SIG-M5 treated with dmso at 0.1 percent for 504 hours (cell line): Measurements from ENCODE around the gene TGM2.
"Not testable (repeated sequence)": the region's sequence is repeated elsewhere in the genome, so short reads cannot be mapped to it uniquely, and the experiment has no call there.

Source experiments
- DNase-seq: peaks from one replicate; lab custom pipeline; 2025; ENCODE audit not compliant: unreplicated experiment; lab: John Stamatoyannopoulos, UW

The TGM2 gene

DNA sequence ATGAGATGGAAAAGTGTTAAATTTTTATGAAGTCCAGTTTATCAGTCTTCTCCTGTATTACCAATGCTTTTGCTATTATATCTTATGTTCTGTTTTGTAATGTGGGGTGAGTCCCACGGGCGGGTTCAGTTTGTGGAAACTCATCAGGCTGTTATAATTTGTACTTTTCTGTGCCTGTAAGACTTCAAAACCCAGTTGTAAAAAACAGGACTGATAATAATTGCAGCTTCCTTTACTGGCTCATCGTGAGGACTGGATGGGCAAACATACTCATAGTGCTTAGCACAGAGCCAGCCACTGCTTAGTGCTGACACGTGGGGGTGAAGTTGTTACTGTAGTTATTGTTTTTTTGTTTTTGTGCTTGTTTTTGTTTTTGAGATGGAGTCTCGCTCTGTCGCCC, 45.6 kb downstream of the TGM2 start:
- no peak for DNase-seq

GRCh38 chr20:38117635-38118034, 47.4 kb downstream of the TGM2 start:
- no peak for DNase-seq

DNA sequence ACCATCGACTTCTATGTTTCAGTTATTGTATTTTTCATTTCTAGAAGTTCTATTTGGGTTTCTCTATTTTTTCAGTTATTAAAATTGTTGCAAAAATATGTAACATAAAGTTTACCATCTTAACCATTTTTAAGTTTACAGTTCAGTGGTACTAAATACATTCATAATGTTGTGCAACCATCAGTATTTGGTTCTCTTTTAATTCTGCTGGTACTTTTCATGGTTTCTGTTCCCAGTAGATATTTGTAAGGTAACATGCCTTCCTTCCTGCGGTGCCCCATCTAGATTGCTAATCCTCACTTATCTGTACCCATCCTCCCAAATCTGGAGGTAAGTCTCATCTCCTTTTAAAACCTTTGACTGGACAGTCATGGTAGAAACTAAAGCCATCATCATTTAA, 47.9 kb downstream of the TGM2 start:
- DNase-seq = no peak

DNA sequence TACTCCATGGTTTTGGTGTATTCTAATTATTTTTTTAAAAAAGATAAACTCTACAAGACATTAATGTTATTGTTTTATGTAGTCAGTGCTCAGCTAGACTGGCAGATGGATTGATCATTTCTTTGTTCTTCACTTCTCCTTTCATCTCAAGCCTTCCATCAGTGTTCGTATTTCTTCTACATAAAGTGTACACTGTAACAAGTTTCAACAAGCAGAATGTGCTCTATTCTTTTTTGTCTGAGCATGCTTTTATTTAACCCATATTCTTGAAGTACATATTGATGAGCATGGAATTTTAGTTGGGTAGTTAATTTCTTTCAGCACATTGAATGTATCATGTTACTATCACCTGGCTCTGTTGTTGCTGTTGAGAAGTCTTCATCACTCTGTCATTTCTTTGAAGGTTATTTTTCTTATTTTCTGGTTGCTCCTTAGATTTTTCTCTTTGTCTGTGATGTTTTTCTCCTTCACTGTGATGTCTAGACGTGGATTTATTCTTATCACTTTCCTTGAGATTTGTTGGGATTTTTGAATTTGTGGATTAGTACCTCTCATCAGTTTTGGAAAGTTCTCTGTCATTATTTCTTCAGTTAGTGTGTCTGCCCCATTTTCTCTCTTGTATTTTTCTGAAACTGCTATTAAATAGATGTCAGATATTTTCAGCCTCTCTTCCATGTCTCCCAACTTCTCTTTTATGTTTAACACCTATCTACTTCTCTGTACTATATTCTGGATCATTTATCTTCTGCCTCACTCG, 48.5 kb downstream of the TGM2 start:
- no peak for DNase-seq

DNA sequence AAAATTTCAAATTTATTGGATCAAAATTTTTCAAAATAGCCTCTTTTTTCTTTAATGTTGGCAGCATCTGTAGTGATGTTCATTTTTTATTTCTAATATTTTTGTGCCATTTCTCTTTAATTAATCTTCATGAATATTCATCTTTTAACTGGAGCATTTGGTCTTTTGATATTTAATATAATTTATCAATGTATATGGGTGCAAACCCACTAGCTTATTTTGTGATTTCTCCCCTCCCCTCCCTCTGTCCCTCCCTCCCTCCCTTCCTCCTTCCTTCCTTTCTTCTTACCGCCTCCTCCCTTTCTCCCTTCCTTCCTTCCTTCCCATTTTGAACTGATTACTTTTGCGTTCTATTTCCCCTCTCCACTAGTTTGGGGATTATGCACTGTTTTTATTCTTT, 49.2 kb downstream of the TGM2 start:
- DNase-seq = no peak

DNA sequence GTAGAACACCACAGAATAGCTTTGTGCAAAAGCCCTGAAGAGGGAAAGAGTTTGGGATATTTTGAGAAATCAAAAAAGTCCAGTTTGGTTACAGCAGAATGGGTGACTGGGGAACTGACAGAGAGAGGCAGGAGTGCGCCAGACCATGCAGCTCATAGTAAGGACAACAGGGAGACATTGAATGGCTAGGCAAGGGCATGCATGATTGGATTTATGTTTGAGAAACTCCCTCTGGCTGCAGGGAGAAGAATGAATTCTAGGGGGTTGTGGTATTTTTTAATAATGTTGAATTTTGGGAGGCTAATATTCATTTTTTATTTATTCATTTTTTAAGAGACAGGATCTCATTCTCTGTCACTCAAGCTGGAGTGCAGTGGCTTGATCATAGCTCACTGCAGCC, 49.9 kb downstream of the TGM2 start:
- no peak for DNase-seq

DNA sequence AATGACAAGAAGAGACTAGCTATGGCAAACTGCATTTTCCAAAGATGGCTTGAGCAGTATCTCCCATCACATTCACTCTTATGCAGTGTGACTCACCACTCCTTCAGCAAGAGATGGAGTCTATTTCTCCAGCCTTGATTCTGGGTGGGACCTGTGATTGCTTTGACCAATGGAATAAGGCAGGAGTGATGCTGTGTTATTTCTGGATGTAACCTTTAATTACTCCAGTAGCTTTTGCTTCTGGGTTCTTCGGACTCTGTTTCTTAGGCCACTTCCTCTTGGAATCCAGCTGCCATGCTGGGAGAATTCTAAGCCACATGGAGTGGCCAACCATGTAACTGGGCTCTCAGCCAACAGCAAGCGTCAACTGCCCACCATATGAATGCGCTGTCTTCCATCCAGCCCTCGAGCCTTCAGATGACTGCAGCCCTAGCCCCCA, 50.7 kb downstream of the TGM2 start:
- DNase-seq = no peak

GRCh38 chr20:38113401-38114325, 51.4 kb downstream of the TGM2 start:
- peak; percentile 65 for DNase-seq

GRCh38 chr20:38112930-38113294, 52.2 kb downstream of the TGM2 start:
- no peak for DNase-seq

DNA sequence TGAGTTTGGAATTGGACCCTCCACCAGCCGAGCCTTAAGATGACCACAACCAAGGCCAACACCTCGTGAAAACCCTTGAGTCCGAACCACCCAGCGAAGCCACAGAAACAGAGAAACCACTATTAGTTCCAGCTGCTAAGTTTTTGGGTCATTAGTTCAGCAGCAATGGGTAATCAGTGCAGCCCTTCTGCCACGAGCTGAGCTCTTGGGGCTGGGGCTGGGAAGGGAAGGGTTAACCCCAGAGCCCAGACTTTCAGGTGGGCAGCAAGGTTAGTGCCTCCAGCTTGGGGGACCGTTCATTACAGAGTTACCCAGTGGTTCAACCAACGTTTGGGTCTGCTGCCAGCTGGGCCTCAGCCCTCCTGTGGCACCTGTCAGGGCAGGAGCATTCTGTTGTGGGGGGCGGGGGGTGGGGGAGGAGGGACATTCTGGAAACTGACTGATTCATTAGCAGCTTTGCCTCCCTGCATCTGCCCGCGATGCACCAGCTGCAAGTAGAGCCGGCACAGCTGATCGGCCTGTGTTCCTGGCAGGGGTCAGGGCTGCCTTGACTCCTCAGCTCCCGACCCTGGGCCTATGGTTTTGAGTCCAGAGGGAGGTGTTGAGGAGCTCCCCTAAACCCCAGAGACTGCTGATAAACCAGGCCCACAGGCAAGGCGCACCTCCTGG, 52.7 kb downstream of the TGM2 start:
- no peak for DNase-seq

- no peak for DNase-seq
Observed at GRCh38 chr20:38111366-38112232, 53.5 kb downstream of the TGM2 start.

- no peak for DNase-seq
Observed at GRCh38 chr20:38110525-38111178, 54.4 kb downstream of the TGM2 start.

GRCh38 chr20:38109591-38110524, 55.2 kb downstream of the TGM2 start:
- DNase-seq = peak; percentile 61

GRCh38 chr20:38108986-38109541, 56.0 kb downstream of the TGM2 start:
- no peak for DNase-seq

DNA sequence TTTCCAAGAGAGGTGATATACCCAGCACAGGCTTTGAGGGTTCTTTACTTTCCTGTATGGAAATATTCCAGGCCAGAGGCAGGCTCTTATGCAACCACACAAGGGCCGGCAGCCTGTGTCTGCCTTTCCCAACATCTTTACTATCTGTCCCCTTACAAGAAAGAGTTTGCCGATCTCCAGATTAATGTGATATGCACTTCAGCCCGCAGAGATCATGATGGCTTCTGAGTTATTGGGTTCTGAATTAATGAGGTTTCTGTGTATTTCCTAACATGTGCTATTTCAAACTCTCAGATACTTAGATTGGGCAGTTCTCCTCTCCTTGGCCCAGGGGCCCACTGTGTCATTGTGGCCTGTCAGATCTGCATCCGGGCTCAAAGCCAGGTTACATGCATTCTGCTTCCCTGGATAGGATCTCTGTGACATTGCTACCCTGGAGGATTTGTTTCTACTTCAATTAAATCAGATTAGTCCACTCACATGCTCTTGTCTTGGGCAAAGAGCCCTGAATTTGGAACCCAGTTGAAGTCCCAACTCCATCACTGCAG, 56.6 kb downstream of the TGM2 start:
- no peak for DNase-seq

GRCh38 chr20:38107916-38108315, 57.2 kb downstream of the TGM2 start:
- not testable (repeated sequence) for DNase-seq

- DNase-seq = not testable (repeated sequence)
Observed at GRCh38 chr20:38107386-38107785, 57.7 kb downstream of the TGM2 start.

DNA sequence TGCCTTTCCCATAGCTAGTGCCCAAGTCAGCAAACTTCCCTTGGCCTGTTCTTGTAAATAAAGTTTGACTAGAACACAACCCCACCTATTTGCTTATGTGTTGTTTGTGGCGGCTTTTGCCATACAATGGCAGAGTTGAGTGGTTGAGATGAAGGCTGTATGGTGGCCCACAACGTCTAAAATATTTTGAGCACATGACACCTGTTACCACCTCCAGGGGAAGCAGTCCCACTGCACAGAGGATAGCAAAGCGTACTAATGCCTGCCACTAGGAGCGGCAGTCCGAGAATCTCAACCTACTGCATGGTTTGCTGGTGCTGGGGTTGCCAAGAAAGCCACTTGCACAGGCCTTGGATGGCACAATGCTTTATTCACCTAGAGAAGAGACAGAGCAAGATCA, 58.6 kb downstream of the TGM2 start:
- no peak for DNase-seq
